Subcutaneous abdominal adipose tissue (tissue), 5 donors: ENCODE measurements around the gene TBX19.

Experiments
- H3K27ac ChIP-seq: one replicate; pipeline ENCODE4 v1.7.0; 2013; ENCODE audit warnings: low read depth, mild to moderate bottlenecking, inconsistent platforms, low read length, moderate library complexity
- H3K27me3 ChIP-seq, 5 donors: one replicate each; pipeline ENCODE4 v1.7.0; 2013; ENCODE audit warnings: low read length in 5 of 5, inconsistent platforms in 1 of 5; ENCODE audit not compliant: control insufficient read depth in 5 of 5, insufficient read depth in 4 of 5
- H3K36me3 ChIP-seq, 5 donors: one replicate each; pipeline ENCODE4 v1.7.0; 2013; ENCODE audit warnings: low read length in 5 of 5; ENCODE audit not compliant: control insufficient read depth in 5 of 5, insufficient read depth in 5 of 5
- H3K4me1 ChIP-seq, 5 donors: one replicate each; pipeline ENCODE4 v1.7.0; 2013; ENCODE audit warnings: low read length in 5 of 5, mild to moderate bottlenecking in 3 of 5, moderate library complexity in 1 of 5; ENCODE audit not compliant: control insufficient read depth in 5 of 5, insufficient read depth in 5 of 5
- H3K4me3 ChIP-seq, 5 donors: one replicate each; pipeline ENCODE4 v1.7.0; 2013; ENCODE audit warnings: low read length in 5 of 5, low read depth in 1 of 5
- H3K9ac ChIP-seq, 5 donors: one replicate each; pipeline ENCODE4 v1.7.0; 2013; ENCODE audit warnings: low read length in 5 of 5, mild to moderate bottlenecking in 4 of 5, moderate library complexity in 3 of 5
- H3K9me3 ChIP-seq, 5 donors: one replicate each; pipeline ENCODE4 v1.7.0; 2013; ENCODE audit warnings: low read length in 5 of 5; ENCODE audit not compliant: control insufficient read depth in 5 of 5
- donor health status: healthy.
- donor health status: healthy.
- donor health status: healthy.
- donor health status: healthy.
- donor health status: healthy.

Gene TBX19

GRCh38 chr1:168271636-168272035 lies 9.0 kb upstream of the TBX19 start:
- no peak overlapping the region for H3K9ac ChIP-seq
- no peaks in the 10 kb centered on the region for H3K4me1 ChIP-seq
- no peak overlapping the region for H3K27ac ChIP-seq
- no peaks in the 10 kb centered on the region for H3K9me3 ChIP-seq
- no peak overlapping the region for H3K4me3 ChIP-seq
- no peaks in the 10 kb centered on the region for H3K36me3 ChIP-seq
- no peaks in the 10 kb centered on the region for H3K27me3 ChIP-seq

- no peaks in the 10 kb centered on the region for H3K36me3 ChIP-seq
- H3K4me1 ChIP-seq, result no peaks in the 10 kb centered on the region
- H3K9ac ChIP-seq, result no peak overlapping the region
- no peaks in the 10 kb centered on the region for H3K27me3 ChIP-seq
- H3K27ac ChIP-seq, result no peak overlapping the region
- H3K4me3 ChIP-seq, result no peak overlapping the region
- peaks cover 0 to 2% (median 0%) of the 10 kb centered on the region in 5 donors for H3K9me3 ChIP-seq
Measured at GRCh38 chr1:168273575-168273974, 7.1 kb upstream of the TBX19 start.

GRCh38 chr1:168279253-168279652 lies 1.4 kb upstream of the TBX19 start:
- Histone ChIP-seq H3K4me1 (no peaks in the 10 kb centered on the region), H3K9ac (no peak overlapping the region), H3K27ac (no peak overlapping the region), H3K36me3 (no peaks in the 10 kb centered on the region), H3K9me3 (peaks cover 0 to 2% (median 0%) of the 10 kb centered on the region in 5 donors), H3K4me3 (no peak overlapping the region), H3K27me3 (no peaks in the 10 kb centered on the region)

- H3K4me1 ChIP-seq, result no peaks in the 10 kb centered on the region
- H3K27me3 ChIP-seq, result no peaks in the 10 kb centered on the region
- H3K36me3 ChIP-seq, result no peaks in the 10 kb centered on the region
- peaks cover 0 to 2% (median 0%) of the 10 kb centered on the region in 5 donors for H3K9me3 ChIP-seq
- no peak overlapping the region for H3K27ac ChIP-seq
- H3K9ac ChIP-seq, result no peak overlapping the region
- no peak overlapping the region for H3K4me3 ChIP-seq
Measured at GRCh38 chr1:168281603-168282325, 1.1 kb downstream of the TBX19 start.

GRCh38 chr1:168285521-168285790 lies 4.8 kb downstream of the TBX19 start:
- no peak overlapping the region for H3K27ac ChIP-seq
- no peaks in the 10 kb centered on the region for H3K4me1 ChIP-seq
- H3K36me3 ChIP-seq, result no peaks in the 10 kb centered on the region
- H3K9ac ChIP-seq, result no peak overlapping the region
- no peaks in the 10 kb centered on the region for H3K27me3 ChIP-seq
- no peaks in the 10 kb centered on the region for H3K9me3 ChIP-seq
- no peak overlapping the region for H3K4me3 ChIP-seq

- H3K4me1 ChIP-seq, result no peaks in the 10 kb centered on the region
- no peak overlapping the region for H3K9ac ChIP-seq
- H3K27me3 ChIP-seq, result no peaks in the 10 kb centered on the region
- H3K9me3 ChIP-seq, result no peaks in the 10 kb centered on the region
- H3K4me3 ChIP-seq, result no peak overlapping the region
- no peak overlapping the region for H3K27ac ChIP-seq
- no peaks in the 10 kb centered on the region for H3K36me3 ChIP-seq
Measured at GRCh38 chr1:168285971-168286927, 5.6 kb downstream of the TBX19 start.

- H3K4me3 ChIP-seq, result no peak overlapping the region
- no peak overlapping the region for H3K9ac ChIP-seq
- H3K36me3 ChIP-seq, result no peaks in the 10 kb centered on the region
- no peak overlapping the region for H3K27ac ChIP-seq
- H3K9me3 ChIP-seq, result no peaks in the 10 kb centered on the region
- no peaks in the 10 kb centered on the region for H3K4me1 ChIP-seq
- no peaks in the 10 kb centered on the region for H3K27me3 ChIP-seq
Measured at GRCh38 chr1:168287237-168287664, 6.6 kb downstream of the TBX19 start.

GRCh38 chr1:168288311-168289052 lies 7.8 kb downstream of the TBX19 start:
- no peaks in the 10 kb centered on the region for H3K27me3 ChIP-seq
- H3K9me3 ChIP-seq, result no peaks in the 10 kb centered on the region
- peaks cover 0 to 5% (median 0%) of the 10 kb centered on the region in 5 donors for H3K36me3 ChIP-seq
- no peaks in the 10 kb centered on the region for H3K4me1 ChIP-seq
- H3K27ac ChIP-seq, result no peak overlapping the region
- H3K4me3 ChIP-seq, result no peak overlapping the region
- no peak overlapping the region for H3K9ac ChIP-seq

- Histone ChIP-seq H3K27ac (no peak overlapping the region), H3K4me3 (no peak overlapping the region), H3K9ac (no peak overlapping the region), H3K9me3 (no peaks in the 10 kb centered on the region), H3K36me3 (peaks cover 0 to 6% (median 0%) of the 10 kb centered on the region in 5 donors), H3K27me3 (no peaks in the 10 kb centered on the region), H3K4me1 (no peaks in the 10 kb centered on the region)
Measured at GRCh38 chr1:168291222-168291837, 10.7 kb downstream of the TBX19 start.
